H9 (cell line): Measurements from ENCODE around the gene CCR2. TPM values are rescaled to one million over a fixed set of nuclear protein-coding genes. Genes with fewer than 3 reads are reported as not detected.

ENCODE experiments used
- DNase-seq: peaks from one replicate; pipeline ENCODE4 v3.0.0-alpha.2; 2017
- H2AFZ ChIP-seq: one replicate; pipeline ENCODE4 v1.6.1; 2013; ENCODE audit warnings: mild to moderate bottlenecking, low read length, control low read depth, moderate library complexity
- H2AK5ac ChIP-seq: 2 replicates; pipeline ENCODE4 v1.6.1; 2013; ENCODE audit warnings: low read length, control low read depth, mixed read lengths; ENCODE audit not compliant: insufficient read length
- H2BK120ac ChIP-seq: one replicate; pipeline ENCODE4 v1.6.1; 2013; ENCODE audit warnings: low read depth, mild to moderate bottlenecking, low read length, control low read depth, inconsistent platforms; ENCODE audit not compliant: poor library complexity, severe bottlenecking
- H2BK12ac ChIP-seq: 2 replicates; pipeline ENCODE4 v1.6.1; 2013; ENCODE audit warnings: low read length, control low read depth, mixed read lengths, low read depth; ENCODE audit not compliant: insufficient read length
- H2BK15ac ChIP-seq: 2 replicates; pipeline ENCODE4 v1.6.1; 2013; ENCODE audit warnings: low read depth, low read length, control low read depth
- H2BK20ac ChIP-seq: one replicate; pipeline ENCODE4 v1.6.1; 2013; ENCODE audit warnings: low read depth, mild to moderate bottlenecking, low read length, control low read depth, inconsistent platforms; ENCODE audit not compliant: poor library complexity, severe bottlenecking
- H2BK5ac ChIP-seq: 2 replicates; pipeline ENCODE4 v1.6.1; 2013; ENCODE audit warnings: low read length, control low read depth, mixed read lengths; ENCODE audit not compliant: insufficient read length
- H3K14ac ChIP-seq: 2 replicates; pipeline ENCODE4 v1.6.1; 2013; ENCODE audit warnings: low read length, control low read depth; ENCODE audit not compliant: insufficient read depth
- H3K18ac ChIP-seq: 2 replicates; pipeline ENCODE4 v1.6.1; 2013; ENCODE audit warnings: low read depth, mild to moderate bottlenecking, mixed read lengths, low read length, control low read depth; ENCODE audit not compliant: insufficient read length
- H3K23ac ChIP-seq: 2 replicates; pipeline ENCODE4 v1.6.1; 2013; ENCODE audit warnings: low read length, control low read depth, mixed read lengths, low read depth; ENCODE audit not compliant: insufficient read length
- H3K23me2 ChIP-seq: 2 replicates; pipeline ENCODE4 v1.6.1; 2013; ENCODE audit warnings: low read depth, mild to moderate bottlenecking, mixed read lengths, low read length, control low read depth; ENCODE audit not compliant: insufficient read length, poor library complexity, severe bottlenecking
- H3K27ac ChIP-seq: 2 replicates; pipeline ENCODE4 v1.5.1; 2013; ENCODE audit warnings: low read length, control low read depth, mixed read lengths, low read depth; ENCODE audit not compliant: insufficient read length
- H3K27me3 ChIP-seq: 2 replicates; pipeline ENCODE4 v1.6.1; 2013; ENCODE audit warnings: low read length, control low read depth, inconsistent platforms; ENCODE audit not compliant: insufficient read depth
- H3K4ac ChIP-seq: 2 replicates; pipeline ENCODE4 v1.6.1; 2013; ENCODE audit warnings: low read depth, mild to moderate bottlenecking, control low read depth, inconsistent platforms, low read length, moderate library complexity
- H3K4me1 ChIP-seq: 2 replicates; pipeline ENCODE4 v1.6.1; 2013; ENCODE audit warnings: low read length, control low read depth, inconsistent platforms; ENCODE audit not compliant: insufficient read depth
- H3K4me2 ChIP-seq: 2 replicates; pipeline ENCODE4 v1.6.1; 2013; ENCODE audit warnings: low read length, control low read depth, mixed read lengths; ENCODE audit not compliant: insufficient read length, insufficient read depth
- H3K56ac ChIP-seq: 2 replicates; pipeline ENCODE4 v1.6.1; 2013; ENCODE audit warnings: low read depth, mild to moderate bottlenecking, mixed read lengths, low read length, control low read depth; ENCODE audit not compliant: insufficient read length
- H3K79me1 ChIP-seq: 2 replicates; pipeline ENCODE4 v1.6.1; 2013; ENCODE audit warnings: low read depth, mild to moderate bottlenecking, moderate library complexity, low read length, control low read depth, inconsistent platforms; ENCODE audit not compliant: insufficient read depth, poor library complexity, severe bottlenecking
- H3K79me2 ChIP-seq: 2 replicates; pipeline ENCODE4 v1.6.1; 2013; ENCODE audit warnings: low read length, control low read depth, inconsistent platforms; ENCODE audit not compliant: insufficient read depth
- H3K9ac ChIP-seq: 2 replicates; pipeline ENCODE4 v1.6.1; 2013; ENCODE audit warnings: low read length, control low read depth, mixed read lengths; ENCODE audit not compliant: insufficient read length; ENCODE audit errors: extremely low read depth
- H3K9me3 ChIP-seq: one replicate; pipeline ENCODE4 v1.6.1; 2013; ENCODE audit warnings: low read depth, low read length, inconsistent platforms; ENCODE audit not compliant: control insufficient read depth
- H3T11ph ChIP-seq: one replicate; pipeline ENCODE4 v1.6.1; 2013; ENCODE audit warnings: mild to moderate bottlenecking, low read length, control low read depth, inconsistent platforms
- H4K20me1 ChIP-seq: one replicate; pipeline ENCODE4 v1.6.1; 2013; ENCODE audit not compliant: control insufficient read depth, insufficient read length, insufficient read depth
- H4K5ac ChIP-seq: 2 replicates; pipeline ENCODE4 v1.6.1; 2013; ENCODE audit warnings: low read depth, mild to moderate bottlenecking, mixed read lengths, low read length, control low read depth; ENCODE audit not compliant: insufficient read length
- H4K8ac ChIP-seq: replicated peaks from 2 replicates; pipeline ENCODE4 v1.6.1; 2013; ENCODE audit warnings: low read length, control low read depth, mixed read lengths, low read depth; ENCODE audit not compliant: insufficient read length
- H4K91ac ChIP-seq: 2 replicates; pipeline ENCODE4 v1.6.1; 2013; ENCODE audit warnings: low read depth, mild to moderate bottlenecking, moderate library complexity, mixed read lengths, low read length, control low read depth; ENCODE audit not compliant: insufficient read length
- H3K27ac Mint-ChIP-seq, 3 experiments: 2 replicates in 2 of 3; 3 replicates in 1 of 3; pipeline ENCODE4 v1.8.0; 2020 to 2021; ENCODE audit warnings: mixed read lengths in 3 of 3, mild to moderate bottlenecking in 1 of 3, moderate library complexity in 1 of 3
- H3K27me3 Mint-ChIP-seq: 2 replicates; pipeline ENCODE4 v1.8.0; 2021; ENCODE audit warnings: low read depth, mild to moderate bottlenecking, moderate library complexity, mixed read lengths
- H3K36me3 Mint-ChIP-seq, 3 experiments: 2 replicates in 2 of 3; 3 replicates in 1 of 3; pipeline ENCODE4 v1.8.0; 2020 to 2021; ENCODE audit warnings: low read depth in 3 of 3, mixed read lengths in 3 of 3; ENCODE audit not compliant: insufficient read depth in 1 of 3
- H3K4me1 Mint-ChIP-seq, 2 experiments: 2 replicates each; pipeline ENCODE4 v1.8.0; 2020; ENCODE audit warnings: mixed read lengths in 2 of 2
- H3K4me3 Mint-ChIP-seq, 2 experiments: 2 replicates in 1 of 2; 3 replicates in 1 of 2; pipeline ENCODE4 v1.8.0; 2020 to 2021; ENCODE audit warnings: mild to moderate bottlenecking in 2 of 2, mixed read lengths in 2 of 2, moderate library complexity in 1 of 2
- H3K9me3 Mint-ChIP-seq, 2 experiments: 2 replicates in 1 of 2; 3 replicates in 1 of 2; pipeline ENCODE4 v1.8.0; 2020; ENCODE audit warnings: mild to moderate bottlenecking in 2 of 2, mixed read lengths in 2 of 2, moderate library complexity in 1 of 2
- WGBS: extraction: QIAGEN DNeasy Blood & Tissue Kit; methylation state at CpG from one replicate; pipeline ENCODE4 v1.1.7; 2013; ENCODE audit warnings: missing lambda C conversion rate, low lambda C conversion rate, mixed read lengths; ENCODE audit not compliant: insufficient read length; ENCODE audit errors: extremely low coverage; 5-methylcytosine and 5-hydroxymethylcytosine counted together
- total RNA-seq: library from RNA; stranded (reverse); gene quantifications from 2 replicates; pipeline ENCODE4 v1.2.1, GENCODE V29; 2021
- TF ChIP-seq, protein P1 (sequence below): fragments of 200-600 bp; sonication (generic); conservative IDR thresholded peaks from 3 replicates; pipeline ENCODE4 v1.8.0; 2021; ENCODE audit warnings: antibody characterized with exemption, mild to moderate bottlenecking

CCR2 gene
- total RNA-seq, 1 experiment from 2014 or later: not detected

DNA sequence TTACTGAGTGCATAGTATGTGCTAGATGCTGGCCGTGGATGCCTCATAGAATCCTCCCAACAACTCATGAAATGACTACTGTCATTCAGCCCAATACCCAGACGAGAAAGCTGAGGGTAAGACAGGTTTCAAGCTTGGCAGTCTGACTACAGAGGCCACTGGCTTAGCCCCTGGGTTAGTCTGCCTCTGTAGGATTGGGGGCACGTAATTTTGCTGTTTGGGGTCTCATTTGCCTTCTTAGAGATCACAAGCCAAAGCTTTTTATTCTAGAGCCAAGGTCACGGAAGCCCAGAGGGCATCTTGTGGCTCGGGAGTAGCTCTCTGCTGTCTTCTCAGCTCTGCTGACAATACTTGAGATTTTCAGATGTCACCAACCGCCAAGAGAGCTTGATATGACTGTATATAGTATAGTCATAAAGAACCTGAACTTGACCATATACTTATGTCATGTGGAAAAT, 15.8 kb downstream of the CCR2 start:
- H2BK20ac ChIP-seq: no peak overlapping the region
- H2BK120ac ChIP-seq: no peak overlapping the region
- no peak overlapping the region for H3K18ac ChIP-seq
- Mint-ChIP-seq H3K9me3 (no peaks in the 10 kb centered on the region), H3K27me3 (peaks cover 19% of the 10 kb centered on the region), H3K4me3 (no peak overlapping the region), H3K4me1 (peaks cover 1 to 2% of the 10 kb centered on the region in 2 experiments; a peak in 2 of 4 replicates), H3K27ac (no peak overlapping the region), H3K36me3 (no peaks in the 10 kb centered on the region)
- H3K56ac ChIP-seq: no peak overlapping the region
- H3K4me2 ChIP-seq: no peak overlapping the region
- H2BK12ac ChIP-seq: no peak overlapping the region
- H4K5ac ChIP-seq: no peak overlapping the region
- TF ChIP-seq, protein P1, sequence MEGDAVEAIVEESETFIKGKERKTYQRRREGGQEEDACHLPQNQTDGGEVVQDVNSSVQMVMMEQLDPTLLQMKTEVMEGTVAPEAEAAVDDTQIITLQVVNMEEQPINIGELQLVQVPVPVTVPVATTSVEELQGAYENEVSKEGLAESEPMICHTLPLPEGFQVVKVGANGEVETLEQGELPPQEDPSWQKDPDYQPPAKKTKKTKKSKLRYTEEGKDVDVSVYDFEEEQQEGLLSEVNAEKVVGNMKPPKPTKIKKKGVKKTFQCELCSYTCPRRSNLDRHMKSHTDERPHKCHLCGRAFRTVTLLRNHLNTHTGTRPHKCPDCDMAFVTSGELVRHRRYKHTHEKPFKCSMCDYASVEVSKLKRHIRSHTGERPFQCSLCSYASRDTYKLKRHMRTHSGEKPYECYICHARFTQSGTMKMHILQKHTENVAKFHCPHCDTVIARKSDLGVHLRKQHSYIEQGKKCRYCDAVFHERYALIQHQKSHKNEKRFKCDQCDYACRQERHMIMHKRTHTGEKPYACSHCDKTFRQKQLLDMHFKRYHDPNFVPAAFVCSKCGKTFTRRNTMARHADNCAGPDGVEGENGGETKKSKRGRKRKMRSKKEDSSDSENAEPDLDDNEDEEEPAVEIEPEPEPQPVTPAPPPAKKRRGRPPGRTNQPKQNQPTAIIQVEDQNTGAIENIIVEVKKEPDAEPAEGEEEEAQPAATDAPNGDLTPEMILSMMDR: no peak
- no peak overlapping the region for H2BK15ac ChIP-seq
- H2AK5ac ChIP-seq: no peak overlapping the region
- no peaks in the 10 kb centered on the region for H3K79me1 ChIP-seq
- H3K9me3 ChIP-seq: no peaks in the 10 kb centered on the region
- DNase-seq: no peak
- H3K4me1 ChIP-seq: no peaks in the 10 kb centered on the region
- H3K14ac ChIP-seq: no peak overlapping the region
- no peak overlapping the region for H4K8ac ChIP-seq
- H3K27ac ChIP-seq: no peak overlapping the region
- H3K79me2 ChIP-seq: no peaks in the 10 kb centered on the region
- H2BK5ac ChIP-seq: no peak overlapping the region
- no peaks in the 10 kb centered on the region for H4K20me1 ChIP-seq
- no peaks in the 10 kb centered on the region for H3K27me3 ChIP-seq
- no CpG with 5 or more reads among the region's 6 CpGs for WGBS
- no peak overlapping the region for H3K9ac ChIP-seq
- no peak overlapping the region for H3K23ac ChIP-seq
- H4K91ac ChIP-seq: no peak overlapping the region
- H3K23me2 ChIP-seq: peaks cover 2% of the 10 kb centered on the region
- H3K4ac ChIP-seq: no peak overlapping the region
- no peak overlapping the region for H2AFZ ChIP-seq
- no peak overlapping the region for H3T11ph ChIP-seq
